ENCODE results near the gene TAS1R1.

TAS1R1 gene

DNA sequence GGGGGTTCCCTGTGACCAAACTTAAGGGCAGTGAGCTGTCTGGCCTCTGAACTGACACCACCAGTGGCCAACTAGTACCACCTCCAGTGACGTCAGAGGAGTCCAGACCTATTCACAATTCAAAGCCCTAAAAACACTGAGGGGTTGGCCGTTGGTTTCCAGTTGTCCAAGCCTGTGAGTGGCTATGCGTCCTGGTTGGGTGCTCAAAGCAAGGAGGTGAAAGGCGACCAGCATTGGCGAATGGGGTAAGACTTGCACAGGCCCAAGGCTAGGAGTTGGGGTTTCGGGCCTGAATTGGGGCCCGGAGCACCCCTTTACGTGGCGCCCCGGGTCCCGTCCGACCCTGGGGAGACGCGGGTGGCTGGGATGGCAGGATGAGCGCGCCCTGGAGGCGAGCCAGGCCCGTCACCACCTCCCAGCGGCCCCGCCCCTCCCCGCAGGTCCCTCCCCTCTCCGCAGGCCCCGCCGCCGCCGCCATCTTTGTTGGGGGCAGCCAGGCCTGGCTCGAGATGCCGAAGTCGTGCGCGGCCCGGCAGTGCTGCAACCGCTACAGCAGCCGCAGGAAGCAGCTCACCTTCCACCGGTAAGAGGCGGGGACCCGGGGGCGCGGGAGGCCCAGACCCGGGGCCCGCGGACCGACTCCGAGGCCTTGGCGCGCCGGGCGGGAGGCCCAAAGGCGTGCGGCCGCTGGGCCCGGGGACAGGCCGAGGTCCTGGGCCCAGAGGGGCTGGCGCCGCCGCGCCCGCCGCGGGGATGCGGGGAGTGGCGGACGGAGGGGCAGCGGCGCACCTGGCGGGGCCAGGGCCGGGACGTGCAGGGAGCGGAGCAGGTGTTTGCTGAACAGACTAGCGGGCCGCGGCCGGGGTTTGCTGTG lies 69.8 kb downstream of the TAS1R1 start, which contains the start of gene THAP3:
Gene THAP3, plus strand, starts transcription at position 159 of the 874 bp plus-strand sequence. Its CDS starts 351 bp downstream, at position 510.
- H3K79me1 ChIP-seq (ENCODE audit: low read length): peaks cover 15% of the 10 kb centered on the region
- peak within 1 kb of the TSS; percentile 42 for H3K27ac ChIP-seq (ENCODE audit: low read depth, low read length)
- no peak within 1 kb of the TSS for H2BK120ac ChIP-seq (ENCODE audit: low read depth, low read length)
- no peak within 1 kb of the TSS for H2AK5ac ChIP-seq (ENCODE audit: low read length)
- WGBS (ENCODE audit: extremely low coverage, insufficient coverage, low lambda C conversion rate): no CpG with 5 or more reads among the region's 73 CpGs
- H4K8ac ChIP-seq (ENCODE audit: low read depth, low read length): no peak within 1 kb of the TSS
- peaks cover 5% of the 10 kb centered on the region for H3K79me2 ChIP-seq (ENCODE audit: control insufficient read depth, insufficient read depth, low read length)
- H3K56ac ChIP-seq (ENCODE audit: low read length): peak within 1 kb of the TSS; percentile 88
- no peak within 1 kb of the TSS for H2BK5ac ChIP-seq (ENCODE audit: low read length)
- H3K23ac ChIP-seq (ENCODE audit: low read length): peak within 1 kb of the TSS; percentile 80
- H3K4ac ChIP-seq (ENCODE audit: low read depth, low read length): peak within 1 kb of the TSS; percentile 20
- H3K4me2 ChIP-seq (ENCODE audit: low read length): peak within 1 kb of the TSS; percentile 88
- peak within 1 kb of the TSS; percentile 28 for H3K18ac ChIP-seq (ENCODE audit: low read length)
- H3K36me3 ChIP-seq (ENCODE audit: control insufficient read depth, insufficient read depth, low read length): peaks cover 9% of the 10 kb centered on the region
- no peaks in the 10 kb centered on the region for H3K4me1 ChIP-seq (ENCODE audit: control insufficient read depth, low read depth, low read length)
- H3K9ac ChIP-seq (ENCODE audit: low read length): peak within 1 kb of the TSS; percentile 75
- H3K4me3 ChIP-seq (ENCODE audit: low read length): peak within 1 kb of the TSS; percentile 68
- peak; percentile 91 for DNase-seq
- H3K27me3 ChIP-seq (ENCODE audit: insufficient read depth, low read length, poor library complexity): no peaks in the 10 kb centered on the region
- H4K5ac ChIP-seq (ENCODE audit: low read length): no peak within 1 kb of the TSS
- no peak within 1 kb of the TSS for H2BK15ac ChIP-seq (replicated peaks; ENCODE audit: low read depth)

DNA sequence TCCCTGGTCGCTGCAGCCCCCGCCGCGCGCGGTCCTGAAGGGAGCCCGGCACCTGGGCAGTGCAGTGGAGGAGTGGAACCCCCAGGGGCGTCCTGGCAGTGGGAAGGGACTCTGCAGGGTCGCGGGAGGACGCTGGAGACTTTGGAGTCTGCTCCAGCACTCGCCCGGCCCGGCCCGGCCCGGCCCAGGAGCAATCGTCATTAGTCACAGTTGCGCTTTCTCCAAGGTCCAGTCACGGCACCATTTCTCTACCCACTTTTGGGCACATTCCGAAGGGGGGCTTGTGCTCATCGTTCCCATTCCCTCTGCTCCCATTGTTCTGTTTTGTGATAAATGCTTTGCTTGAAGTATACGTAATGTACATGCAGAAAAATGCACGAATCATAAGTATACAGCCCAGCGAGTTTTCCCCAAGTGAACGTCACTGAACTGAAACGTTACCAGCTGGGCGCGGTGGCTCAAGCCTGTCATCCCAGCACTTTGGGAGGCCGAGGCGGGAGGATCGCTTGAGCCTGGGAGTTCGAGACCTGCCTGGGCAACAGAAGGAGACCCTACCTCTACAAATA lies 70.6 kb downstream of the TAS1R1 start:
- H3K79me1 ChIP-seq (ENCODE audit: low read length): peaks cover 15% of the 10 kb centered on the region
- H3K56ac ChIP-seq (ENCODE audit: low read length): peak overlapping the region; percentile 88
- no peak overlapping the region for H4K5ac ChIP-seq (ENCODE audit: low read length)
- H3K9ac ChIP-seq (ENCODE audit: low read length): peak overlapping the region; percentile 57
- H4K8ac ChIP-seq (ENCODE audit: low read depth, low read length): no peak overlapping the region
- peak overlapping the region; percentile 42 for H3K27ac ChIP-seq (ENCODE audit: low read depth, low read length)
- no CpG with 5 or more reads among the region's 32 CpGs for WGBS (ENCODE audit: extremely low coverage, insufficient coverage, low lambda C conversion rate)
- H2BK15ac ChIP-seq (replicated peaks; ENCODE audit: low read depth): no peak overlapping the region
- H3K4me2 ChIP-seq (ENCODE audit: low read length): peak overlapping the region; percentile 60
- peak overlapping the region; percentile 20 for H3K4ac ChIP-seq (ENCODE audit: low read depth, low read length)
- H3K18ac ChIP-seq (ENCODE audit: low read length): peak overlapping the region; percentile 28
- no peak overlapping the region for H2BK120ac ChIP-seq (ENCODE audit: low read depth, low read length)
- peaks cover 5% of the 10 kb centered on the region for H3K79me2 ChIP-seq (ENCODE audit: control insufficient read depth, insufficient read depth, low read length)
- no peaks in the 10 kb centered on the region for H3K4me1 ChIP-seq (ENCODE audit: control insufficient read depth, low read depth, low read length)
- H2AK5ac ChIP-seq (ENCODE audit: low read length): no peak overlapping the region
- no peaks in the 10 kb centered on the region for H3K27me3 ChIP-seq (ENCODE audit: insufficient read depth, low read length, poor library complexity)
- peak overlapping the region; percentile 80 for H3K23ac ChIP-seq (ENCODE audit: low read length)
- peak; percentile 10 for DNase-seq
- peak overlapping the region; percentile 68 for H3K4me3 ChIP-seq (ENCODE audit: low read length)
- H2BK5ac ChIP-seq (ENCODE audit: low read length): no peak overlapping the region
- peaks cover 5% of the 10 kb centered on the region for H3K36me3 ChIP-seq (ENCODE audit: control insufficient read depth, insufficient read depth, low read length)

DNA sequence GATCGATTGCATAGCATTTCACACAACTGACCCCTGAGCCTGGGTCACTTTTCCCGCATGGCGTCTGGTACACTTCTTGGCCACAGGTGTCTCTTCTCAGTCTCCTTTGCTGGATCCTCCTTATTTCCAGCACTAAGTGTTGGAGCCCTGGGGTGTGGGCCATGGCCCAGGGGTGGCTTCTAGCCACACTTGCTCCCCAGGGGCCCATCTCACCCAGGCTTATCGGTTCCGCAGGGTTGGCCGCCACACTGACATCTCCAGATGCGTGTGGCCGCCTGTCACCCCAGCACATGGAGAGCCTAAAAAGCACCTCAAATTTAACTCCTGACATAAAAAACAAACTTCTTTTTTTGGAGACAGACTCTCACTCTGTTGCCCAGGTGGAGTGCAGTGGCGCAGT lies 71.9 kb downstream of the TAS1R1 start:
- H3K4me3 ChIP-seq (ENCODE audit: low read length): no peak overlapping the region
- no CpG with 5 or more reads among the region's 9 CpGs for WGBS (ENCODE audit: extremely low coverage, insufficient coverage, low lambda C conversion rate)
- no peak for DNase-seq
- H3K4me1 ChIP-seq (ENCODE audit: control insufficient read depth, low read depth, low read length): no peaks in the 10 kb centered on the region
- peaks cover 13% of the 10 kb centered on the region for H3K79me1 ChIP-seq (ENCODE audit: low read length)
- no peaks in the 10 kb centered on the region for H3K27me3 ChIP-seq (ENCODE audit: insufficient read depth, low read length, poor library complexity)
- H3K18ac ChIP-seq (ENCODE audit: low read length): no peak overlapping the region
- H3K27ac ChIP-seq (ENCODE audit: low read depth, low read length): no peak overlapping the region
- no peak overlapping the region for H3K4ac ChIP-seq (ENCODE audit: low read depth, low read length)
- no peak overlapping the region for H3K9ac ChIP-seq (ENCODE audit: low read length)
- peaks cover 4% of the 10 kb centered on the region for H3K36me3 ChIP-seq (ENCODE audit: control insufficient read depth, insufficient read depth, low read length)
- no peak overlapping the region for H4K8ac ChIP-seq (ENCODE audit: low read depth, low read length)
- peaks cover 5% of the 10 kb centered on the region for H3K79me2 ChIP-seq (ENCODE audit: control insufficient read depth, insufficient read depth, low read length)
- H2BK5ac ChIP-seq (ENCODE audit: low read length): no peak overlapping the region
- no peak overlapping the region for H4K5ac ChIP-seq (ENCODE audit: low read length)
- H2BK15ac ChIP-seq (replicated peaks; ENCODE audit: low read depth): no peak overlapping the region
- H3K4me2 ChIP-seq (ENCODE audit: low read length): no peak overlapping the region
- H2AK5ac ChIP-seq (ENCODE audit: low read length): no peak overlapping the region
- H3K56ac ChIP-seq (ENCODE audit: low read length): no peak overlapping the region
- H2BK120ac ChIP-seq (ENCODE audit: low read depth, low read length): no peak overlapping the region
- no peak overlapping the region for H3K23ac ChIP-seq (ENCODE audit: low read length)

DNA sequence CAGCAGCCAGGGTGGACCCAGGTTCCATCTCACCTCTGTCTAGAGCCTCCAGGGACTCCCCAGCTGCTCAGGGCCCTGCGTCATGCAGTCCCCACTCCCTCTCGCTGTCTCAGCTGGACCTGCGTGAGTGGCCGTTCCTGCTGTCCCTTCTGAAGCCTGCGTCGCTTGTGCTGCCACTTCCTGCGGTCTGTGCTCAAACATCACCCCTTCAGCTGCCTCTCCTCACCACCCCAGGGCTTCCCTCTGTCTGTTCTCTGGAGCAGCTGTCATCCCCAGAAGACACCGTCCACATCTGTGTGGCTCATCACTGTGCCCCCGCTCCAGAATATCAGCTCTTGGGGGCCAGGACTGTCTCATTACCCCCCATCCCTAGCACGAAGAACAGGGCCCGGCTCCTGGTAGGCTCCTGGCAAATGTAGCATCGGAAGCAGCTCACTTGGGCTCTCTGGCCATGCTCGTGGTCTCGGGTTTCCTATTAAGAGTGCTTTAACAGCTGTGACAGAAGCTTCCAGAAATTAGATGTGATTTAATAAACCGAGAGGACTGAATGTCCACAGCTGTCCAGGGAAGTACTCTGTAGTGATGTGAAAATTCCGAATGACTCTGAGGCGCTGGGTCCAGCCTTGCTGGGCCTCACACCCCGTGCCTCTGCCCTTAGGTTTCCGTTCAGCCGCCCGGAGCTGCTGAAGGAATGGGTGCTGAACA lies 72.9 kb downstream of the TAS1R1 start:
- Histone ChIP-seq H3K23ac (ENCODE audit: low read length) (no peak overlapping the region), H3K79me1 (ENCODE audit: low read length) (peaks cover 9% of the 10 kb centered on the region), H3K4ac (ENCODE audit: low read depth, low read length) (no peak overlapping the region), H3K36me3 (ENCODE audit: control insufficient read depth, insufficient read depth, low read length) (no peaks in the 10 kb centered on the region), H4K8ac (ENCODE audit: low read depth, low read length) (no peak overlapping the region), H2BK120ac (ENCODE audit: low read depth, low read length) (no peak overlapping the region), H4K5ac (ENCODE audit: low read length) (no peak overlapping the region), H3K9ac (ENCODE audit: low read length) (no peak overlapping the region), H3K56ac (ENCODE audit: low read length) (no peak overlapping the region), H3K4me3 (ENCODE audit: low read length) (no peak overlapping the region), H3K79me2 (ENCODE audit: control insufficient read depth, insufficient read depth, low read length) (peaks cover 3% of the 10 kb centered on the region), H2BK5ac (ENCODE audit: low read length) (no peak overlapping the region), H3K27me3 (ENCODE audit: insufficient read depth, low read length, poor library complexity) (no peaks in the 10 kb centered on the region), H3K4me1 (ENCODE audit: control insufficient read depth, low read depth, low read length) (no peaks in the 10 kb centered on the region), H2BK15ac (replicated peaks; ENCODE audit: low read depth) (no peak overlapping the region), H3K27ac (ENCODE audit: low read depth, low read length) (no peak overlapping the region), H2AK5ac (ENCODE audit: low read length) (no peak overlapping the region), H3K4me2 (ENCODE audit: low read length) (no peak overlapping the region), H3K18ac (ENCODE audit: low read length) (no peak overlapping the region)
- no peak for DNase-seq
- WGBS (ENCODE audit: extremely low coverage, insufficient coverage, low lambda C conversion rate): no CpG with 5 or more reads among the region's 21 CpGs

DNA sequence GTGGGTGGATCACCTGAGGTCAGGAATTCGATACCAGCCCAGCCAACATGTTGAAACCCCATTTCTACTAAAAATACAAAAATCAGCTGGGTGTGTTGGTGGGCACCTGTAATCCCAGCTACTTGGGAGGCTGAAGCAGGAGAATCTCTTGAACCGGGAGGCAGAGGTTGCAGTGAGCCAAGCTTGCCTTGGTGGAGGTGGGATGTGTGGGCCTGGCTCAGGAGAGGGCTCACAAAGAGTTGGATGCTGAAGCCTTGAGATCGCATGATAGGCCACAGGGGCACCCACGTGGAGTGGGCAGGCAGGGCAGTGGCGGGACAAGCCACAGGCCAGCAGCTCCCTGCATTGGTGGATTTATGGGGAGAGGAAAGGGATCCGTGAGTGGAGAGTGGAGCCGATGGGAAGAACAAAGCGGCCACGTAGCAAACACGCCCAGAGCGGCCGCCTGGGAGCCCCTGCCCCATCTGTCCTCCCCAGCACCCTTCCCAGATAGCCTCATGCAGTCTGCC lies 73.9 kb downstream of the TAS1R1 start:
- Histone ChIP-seq H3K9ac (ENCODE audit: low read length) (no peak overlapping the region), H3K36me3 (ENCODE audit: control insufficient read depth, insufficient read depth, low read length) (no peaks in the 10 kb centered on the region)

More for the DNA sequence above, 73.9 kb downstream of the TAS1R1 start:
- WGBS (ENCODE audit: extremely low coverage, insufficient coverage, low lambda C conversion rate): no CpG with 5 or more reads among the region's 12 CpGs
- Histone ChIP-seq H3K79me2 (ENCODE audit: control insufficient read depth, insufficient read depth, low read length) (peaks cover 3% of the 10 kb centered on the region), H3K18ac (ENCODE audit: low read length) (no peak overlapping the region), H3K4me1 (ENCODE audit: control insufficient read depth, low read depth, low read length) (no peaks in the 10 kb centered on the region), H3K27ac (ENCODE audit: low read depth, low read length) (no peak overlapping the region), H4K8ac (ENCODE audit: low read depth, low read length) (no peak overlapping the region), H2BK120ac (ENCODE audit: low read depth, low read length) (no peak overlapping the region), H3K4me3 (ENCODE audit: low read length) (no peak overlapping the region), H3K4ac (ENCODE audit: low read depth, low read length) (no peak overlapping the region), H3K56ac (ENCODE audit: low read length) (no peak overlapping the region), H3K27me3 (ENCODE audit: insufficient read depth, low read length, poor library complexity) (no peaks in the 10 kb centered on the region), H3K23ac (ENCODE audit: low read length) (no peak overlapping the region), H2BK15ac (replicated peaks; ENCODE audit: low read depth) (no peak overlapping the region), H3K4me2 (ENCODE audit: low read length) (no peak overlapping the region), H4K5ac (ENCODE audit: low read length) (no peak overlapping the region), H2BK5ac (ENCODE audit: low read length) (no peak overlapping the region), H3K79me1 (ENCODE audit: low read length) (peaks cover 9% of the 10 kb centered on the region), H2AK5ac (ENCODE audit: low read length) (no peak overlapping the region)
- no peak for DNase-seq
